ENCODE data around the gene METTL21A. TPM values are rescaled to one million over a fixed set of nuclear protein-coding genes. Genes with fewer than 3 reads are reported as not detected.
A peak's percentile ranks its signal among the peaks of the same experiment; 100 is the strongest.

Gene METTL21A
- total and polyA plus RNA-seq, 7 donors, result 7.0 to 30.7 (median 9.5) TPM

GRCh38 chr2:207629553-207629952 lies 4.4 kb upstream of the METTL21A start:
- Histone ChIP-seq H3K27me3 (ENCODE audit: insufficient read depth in 3 of 3, low read length in 2 of 3) (no peaks in the 10 kb centered on the region), H3K4me3 (no peak overlapping the region), H3K4me1 (no peaks in the 10 kb centered on the region), H3K27ac (no peak overlapping the region), H3K36me3 (ENCODE audit: insufficient read depth in 1 of 2, low read depth in 1 of 2) (no peaks in the 10 kb centered on the region), H3K9me3 (no peaks in the 10 kb centered on the region)
- ATAC-seq, result no peak
- DNase-seq, result no peak
- no peak for TF ChIP-seq CTCF (IDR thresholded peaks at IDR 0.05)
- WGBS, 3 donors, result 18 to 38% (median 34%) methylated on average over 1 of the region's 1 CpG
- intact Hi-C loops (cut with DNase I), result loop anchor here (5.0 to 10.0 kb wide), 5 partner anchors 83 to 625 kb away; partner anchors contain the start of genes CCNYL1 (in 1 of the 2), IDH1 (in 1 of the 2) and PLEKHM3 (in 1 of the 2)

GRCh38 chr2:207624185-207625013 lies 795 bp downstream of the METTL21A start:
- 0% methylated on average over 47 of the region's 47 CpGs for WGBS, 3 donors
- peak; percentile 25 to 48 (median 38) for ATAC-seq

GRCh38 chr2:207621501-207622039 lies 3.6 kb downstream of the METTL21A start:
- intact Hi-C loops (cut with DNase I), result loop anchor here (10.0 kb wide), 2 partner anchors 403 to 633 kb away; partner anchors contain the start of genes IDH1 (in 1 of the 2) and PLEKHM3 (in 1 of the 2)
- Histone ChIP-seq H3K27ac (no peak overlapping the region), H3K4me1 (peaks cover 8% of the 10 kb centered on the region), H3K36me3 (ENCODE audit: insufficient read depth in 1 of 2, low read depth in 1 of 2) (peaks cover 0 to 62% of the 10 kb centered on the region in 2 donors), H3K9me3 (no peaks in the 10 kb centered on the region), H3K4me3 (no peak overlapping the region), H3K27me3 (ENCODE audit: insufficient read depth in 3 of 3, low read length in 2 of 3) (no peaks in the 10 kb centered on the region)
- no peak for ATAC-seq
- no peak for TF ChIP-seq CTCF (IDR thresholded peaks at IDR 0.05)
- DNase-seq, result no peak
- whole genome bisulfite sequencing, 3 donors, result 82 to 85% (median 83%) methylated on average over 10 of the region's 10 CpGs

More at GRCh38 chr2:207624185-207625013, 795 bp downstream of the METTL21A start:
- peak overlapping the region; percentile 91 for H3K27ac ChIP-seq
- peak overlapping the region; percentile 100 for H3K4me3 ChIP-seq
- H3K4me1 ChIP-seq, result peaks cover 8% of the 10 kb centered on the region
- DNase-seq, result peak; percentile 69 to 74
- H3K36me3 ChIP-seq (ENCODE audit: insufficient read depth in 1 of 2, low read depth in 1 of 2), result peaks cover 0 to 38% of the 10 kb centered on the region in 2 donors
- TF ChIP-seq CTCF (IDR thresholded peaks at IDR 0.05), result no peak
- intact Hi-C loops (cut with DNase I), result loop anchor here (1.0 to 10.0 kb wide), 7 partner anchors 86 to 630 kb away; partner anchors contain the start of genes CCNYL1 (in 2 of the 2), IDH1 (in 1 of the 2) and PLEKHM3 (in 1 of the 2)
- no peaks in the 10 kb centered on the region for H3K9me3 ChIP-seq
- H3K27me3 ChIP-seq (ENCODE audit: insufficient read depth in 3 of 3, low read length in 2 of 3), result no peaks in the 10 kb centered on the region

GRCh38 chr2:207619764-207620203 lies 5.4 kb downstream of the METTL21A start:
- H3K4me3 ChIP-seq, result no peak overlapping the region
- H3K27me3 ChIP-seq (ENCODE audit: insufficient read depth in 3 of 3, low read length in 2 of 3), result no peaks in the 10 kb centered on the region
- peaks cover 8% of the 10 kb centered on the region for H3K4me1 ChIP-seq
- DNase-seq, result no peak
- TF ChIP-seq CTCF (IDR thresholded peaks at IDR 0.05), result no peak
- no peak for ATAC-seq
- H3K27ac ChIP-seq, result no peak overlapping the region
- peaks cover 0 to 66% of the 10 kb centered on the region in 2 donors for H3K36me3 ChIP-seq (ENCODE audit: insufficient read depth in 1 of 2, low read depth in 1 of 2)
- 64 to 74% (median 72%) methylated on average over 4 of the region's 4 CpGs for WGBS, 3 donors
- H3K9me3 ChIP-seq, result no peaks in the 10 kb centered on the region
- intact Hi-C loops (cut with DNase I), result loop anchor here (10.0 kb wide), 2 partner anchors 405 to 635 kb away; partner anchors contain the start of genes IDH1 (in 1 of the 2) and PLEKHM3 (in 1 of the 2)
